ENCODE data around the gene GRAMD1A.

DNA sequence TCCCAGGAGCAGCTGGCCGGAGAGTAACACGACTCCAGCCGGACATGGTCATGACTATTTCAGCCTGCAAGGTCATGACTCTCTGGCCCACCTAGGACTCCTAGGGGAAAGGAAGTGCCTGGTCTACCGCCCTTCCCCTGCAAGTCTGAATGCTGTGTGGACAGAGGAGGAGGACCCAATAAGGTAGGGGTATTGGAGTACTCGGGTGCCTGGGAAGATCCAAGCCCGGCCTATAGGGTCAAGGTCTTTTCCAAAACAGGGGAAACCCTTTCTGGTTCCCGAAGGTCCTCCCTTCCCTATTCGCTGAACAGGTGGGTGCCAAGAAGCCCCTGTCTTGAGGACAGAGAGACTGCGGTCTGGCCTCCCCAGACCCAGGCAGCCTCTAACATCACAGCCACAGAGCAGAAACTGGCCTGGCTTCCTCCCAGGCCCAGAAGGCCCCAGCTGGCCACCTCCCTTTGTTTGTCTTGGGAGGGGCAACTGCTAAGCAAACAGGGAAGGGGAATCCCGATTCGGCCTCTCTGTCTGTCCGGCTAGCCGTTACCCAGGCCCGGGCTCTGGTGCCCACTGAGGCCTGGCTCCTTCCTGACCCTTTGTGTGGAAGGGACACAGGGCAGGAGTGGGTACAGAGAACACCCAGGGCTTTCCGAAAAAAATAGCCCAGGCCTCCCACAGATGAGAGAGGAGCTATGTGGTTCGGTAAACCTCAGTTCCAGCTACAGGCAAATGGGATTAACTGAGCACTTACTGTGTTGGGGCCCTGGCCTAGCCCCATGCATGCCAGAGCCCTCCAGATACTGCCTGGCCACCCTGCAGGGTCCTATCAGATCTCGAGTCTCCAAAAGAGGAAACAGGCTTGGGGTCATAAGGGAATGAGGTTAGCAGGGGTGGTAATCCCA, 5.2 kb upstream of the GRAMD1A start:
- TF ChIP-seq, protein P1, sequence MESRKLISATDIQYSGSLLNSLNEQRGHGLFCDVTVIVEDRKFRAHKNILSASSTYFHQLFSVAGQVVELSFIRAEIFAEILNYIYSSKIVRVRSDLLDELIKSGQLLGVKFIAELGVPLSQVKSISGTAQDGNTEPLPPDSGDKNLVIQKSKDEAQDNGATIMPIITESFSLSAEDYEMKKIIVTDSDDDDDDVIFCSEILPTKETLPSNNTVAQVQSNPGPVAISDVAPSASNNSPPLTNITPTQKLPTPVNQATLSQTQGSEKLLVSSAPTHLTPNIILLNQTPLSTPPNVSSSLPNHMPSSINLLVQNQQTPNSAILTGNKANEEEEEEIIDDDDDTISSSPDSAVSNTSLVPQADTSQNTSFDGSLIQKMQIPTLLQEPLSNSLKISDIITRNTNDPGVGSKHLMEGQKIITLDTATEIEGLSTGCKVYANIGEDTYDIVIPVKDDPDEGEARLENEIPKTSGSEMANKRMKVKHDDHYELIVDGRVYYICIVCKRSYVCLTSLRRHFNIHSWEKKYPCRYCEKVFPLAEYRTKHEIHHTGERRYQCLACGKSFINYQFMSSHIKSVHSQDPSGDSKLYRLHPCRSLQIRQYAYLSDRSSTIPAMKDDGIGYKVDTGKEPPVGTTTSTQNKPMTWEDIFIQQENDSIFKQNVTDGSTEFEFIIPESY (IDR thresholded peaks at IDR 0.05; ENCODE audit: extremely low read depth, insufficient replicate concordance, low read length): no peak
- TF ChIP-seq, protein P2, sequence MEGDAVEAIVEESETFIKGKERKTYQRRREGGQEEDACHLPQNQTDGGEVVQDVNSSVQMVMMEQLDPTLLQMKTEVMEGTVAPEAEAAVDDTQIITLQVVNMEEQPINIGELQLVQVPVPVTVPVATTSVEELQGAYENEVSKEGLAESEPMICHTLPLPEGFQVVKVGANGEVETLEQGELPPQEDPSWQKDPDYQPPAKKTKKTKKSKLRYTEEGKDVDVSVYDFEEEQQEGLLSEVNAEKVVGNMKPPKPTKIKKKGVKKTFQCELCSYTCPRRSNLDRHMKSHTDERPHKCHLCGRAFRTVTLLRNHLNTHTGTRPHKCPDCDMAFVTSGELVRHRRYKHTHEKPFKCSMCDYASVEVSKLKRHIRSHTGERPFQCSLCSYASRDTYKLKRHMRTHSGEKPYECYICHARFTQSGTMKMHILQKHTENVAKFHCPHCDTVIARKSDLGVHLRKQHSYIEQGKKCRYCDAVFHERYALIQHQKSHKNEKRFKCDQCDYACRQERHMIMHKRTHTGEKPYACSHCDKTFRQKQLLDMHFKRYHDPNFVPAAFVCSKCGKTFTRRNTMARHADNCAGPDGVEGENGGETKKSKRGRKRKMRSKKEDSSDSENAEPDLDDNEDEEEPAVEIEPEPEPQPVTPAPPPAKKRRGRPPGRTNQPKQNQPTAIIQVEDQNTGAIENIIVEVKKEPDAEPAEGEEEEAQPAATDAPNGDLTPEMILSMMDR (IDR thresholded peaks at IDR 0.05 in 2 of 3, conservative IDR thresholded peaks at IDR 0.05 in 1 of 3; ENCODE audit: borderline replicate concordance in 1 of 3, insufficient read depth in 1 of 3, low read depth in 2 of 3, low read length in 2 of 3): no peak
- TF ChIP-seq CBX3 (IDR thresholded peaks at IDR 0.05; ENCODE audit: low read depth) (no peak), ZFX (IDR thresholded peaks at IDR 0.05) (no peak)
- TF ChIP-seq, protein P3, sequence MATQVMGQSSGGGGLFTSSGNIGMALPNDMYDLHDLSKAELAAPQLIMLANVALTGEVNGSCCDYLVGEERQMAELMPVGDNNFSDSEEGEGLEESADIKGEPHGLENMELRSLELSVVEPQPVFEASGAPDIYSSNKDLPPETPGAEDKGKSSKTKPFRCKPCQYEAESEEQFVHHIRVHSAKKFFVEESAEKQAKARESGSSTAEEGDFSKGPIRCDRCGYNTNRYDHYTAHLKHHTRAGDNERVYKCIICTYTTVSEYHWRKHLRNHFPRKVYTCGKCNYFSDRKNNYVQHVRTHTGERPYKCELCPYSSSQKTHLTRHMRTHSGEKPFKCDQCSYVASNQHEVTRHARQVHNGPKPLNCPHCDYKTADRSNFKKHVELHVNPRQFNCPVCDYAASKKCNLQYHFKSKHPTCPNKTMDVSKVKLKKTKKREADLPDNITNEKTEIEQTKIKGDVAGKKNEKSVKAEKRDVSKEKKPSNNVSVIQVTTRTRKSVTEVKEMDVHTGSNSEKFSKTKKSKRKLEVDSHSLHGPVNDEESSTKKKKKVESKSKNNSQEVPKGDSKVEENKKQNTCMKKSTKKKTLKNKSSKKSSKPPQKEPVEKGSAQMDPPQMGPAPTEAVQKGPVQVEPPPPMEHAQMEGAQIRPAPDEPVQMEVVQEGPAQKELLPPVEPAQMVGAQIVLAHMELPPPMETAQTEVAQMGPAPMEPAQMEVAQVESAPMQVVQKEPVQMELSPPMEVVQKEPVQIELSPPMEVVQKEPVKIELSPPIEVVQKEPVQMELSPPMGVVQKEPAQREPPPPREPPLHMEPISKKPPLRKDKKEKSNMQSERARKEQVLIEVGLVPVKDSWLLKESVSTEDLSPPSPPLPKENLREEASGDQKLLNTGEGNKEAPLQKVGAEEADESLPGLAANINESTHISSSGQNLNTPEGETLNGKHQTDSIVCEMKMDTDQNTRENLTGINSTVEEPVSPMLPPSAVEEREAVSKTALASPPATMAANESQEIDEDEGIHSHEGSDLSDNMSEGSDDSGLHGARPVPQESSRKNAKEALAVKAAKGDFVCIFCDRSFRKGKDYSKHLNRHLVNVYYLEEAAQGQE (IDR thresholded peaks at IDR 0.05; ENCODE audit: low read depth): no peak
